ENCODE results near the gene NMNAT2. TPM values are rescaled to one million over a fixed set of nuclear protein-coding genes. Genes with fewer than 3 reads are reported as not detected.

NMNAT2 gene
- total RNA-seq, 4 donors from 2014 or later = 0.93 to 2.2 (median 1.9) TPM

DNA sequence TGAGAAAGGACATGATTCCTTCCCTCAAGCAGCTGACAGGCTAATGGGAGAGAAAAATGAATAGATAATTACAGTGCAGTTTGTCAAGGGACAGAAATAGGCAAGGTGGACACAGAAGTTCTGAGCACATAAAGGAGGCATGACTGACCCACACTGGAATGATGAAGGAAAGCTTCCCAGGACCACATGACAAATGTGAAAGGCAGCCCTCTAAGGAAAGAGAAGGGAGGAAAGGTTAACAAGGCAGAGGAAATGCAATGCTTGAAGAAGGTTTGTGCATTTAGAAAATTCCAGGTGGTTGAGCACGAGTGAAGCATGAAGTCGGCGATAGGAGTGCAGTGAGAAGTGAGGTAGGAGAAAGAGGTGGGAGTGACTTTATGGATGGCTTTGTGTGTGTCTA, 194.7 kb downstream of the NMNAT2 start:
- H3K4me1 ChIP-seq = peaks cover 0 to 16% (median 5%) of the 10 kb centered on the region in 3 donors
- no peak for ATAC-seq

DNA sequence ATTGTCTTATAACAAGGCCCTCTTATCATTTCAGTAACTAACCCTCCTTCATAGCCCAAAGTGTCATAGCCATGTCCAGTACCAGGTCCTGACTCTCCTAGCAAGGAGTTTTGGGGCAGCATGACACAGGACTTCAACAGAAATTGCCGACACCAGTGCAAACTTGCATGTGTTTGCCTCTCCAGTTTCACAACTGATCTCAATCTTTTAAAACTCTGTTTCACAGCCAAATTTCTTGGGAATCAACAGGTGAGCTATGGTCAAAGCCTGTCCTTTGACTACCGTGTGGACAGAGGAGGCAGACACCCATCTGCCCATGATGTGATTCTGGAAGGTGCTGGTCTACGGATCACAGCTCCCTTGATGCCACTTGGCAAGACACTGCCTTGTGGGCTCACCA, 195.3 kb downstream of the NMNAT2 start:
- Histone ChIP-seq H3K4me3 (no peak overlapping the region), H3K9me3 (no peaks in the 10 kb centered on the region), H3K27me3 (no peaks in the 10 kb centered on the region), H3K27ac (peak overlapping the region in 1 of 4 donors; percentile 7), H3K36me3 (peaks cover 0 to 4% of the 10 kb centered on the region in 2 donors), H3K4me1 (peaks cover 0 to 22% (median 7%) of the 10 kb centered on the region in 3 donors)
- WGBS, 2 donors (ENCODE audit: low coverage in 1 of 2) = 89 to 100% methylated on average over 2 to 3 of the region's 3 CpGs
- no peak for TF ChIP-seq POLR2AphosphoS5 (IDR thresholded peaks at IDR 0.05)
- no peak for TF ChIP-seq EP300 (IDR thresholded peaks at IDR 0.05)
- TF ChIP-seq, protein P1, sequence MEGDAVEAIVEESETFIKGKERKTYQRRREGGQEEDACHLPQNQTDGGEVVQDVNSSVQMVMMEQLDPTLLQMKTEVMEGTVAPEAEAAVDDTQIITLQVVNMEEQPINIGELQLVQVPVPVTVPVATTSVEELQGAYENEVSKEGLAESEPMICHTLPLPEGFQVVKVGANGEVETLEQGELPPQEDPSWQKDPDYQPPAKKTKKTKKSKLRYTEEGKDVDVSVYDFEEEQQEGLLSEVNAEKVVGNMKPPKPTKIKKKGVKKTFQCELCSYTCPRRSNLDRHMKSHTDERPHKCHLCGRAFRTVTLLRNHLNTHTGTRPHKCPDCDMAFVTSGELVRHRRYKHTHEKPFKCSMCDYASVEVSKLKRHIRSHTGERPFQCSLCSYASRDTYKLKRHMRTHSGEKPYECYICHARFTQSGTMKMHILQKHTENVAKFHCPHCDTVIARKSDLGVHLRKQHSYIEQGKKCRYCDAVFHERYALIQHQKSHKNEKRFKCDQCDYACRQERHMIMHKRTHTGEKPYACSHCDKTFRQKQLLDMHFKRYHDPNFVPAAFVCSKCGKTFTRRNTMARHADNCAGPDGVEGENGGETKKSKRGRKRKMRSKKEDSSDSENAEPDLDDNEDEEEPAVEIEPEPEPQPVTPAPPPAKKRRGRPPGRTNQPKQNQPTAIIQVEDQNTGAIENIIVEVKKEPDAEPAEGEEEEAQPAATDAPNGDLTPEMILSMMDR (IDR thresholded peaks at IDR 0.05) = no peak
- no peak for TF ChIP-seq POLR2A (IDR thresholded peaks at IDR 0.05)
- ATAC-seq = no peak

More for the DNA sequence above, 194.7 kb downstream of the NMNAT2 start:
- WGBS, 2 donors (ENCODE audit: low coverage in 1 of 2) = 76 to 91% methylated on average over 3 of the region's 3 CpGs
- Histone ChIP-seq H3K27ac (no peak overlapping the region), H3K36me3 (peaks cover 0 to 4% of the 10 kb centered on the region in 2 donors), H3K27me3 (no peaks in the 10 kb centered on the region), H3K4me3 (no peak overlapping the region), H3K9me3 (no peaks in the 10 kb centered on the region)
- TF ChIP-seq, protein P1 (IDR thresholded peaks at IDR 0.05) = no peak
- TF ChIP-seq POLR2A (IDR thresholded peaks at IDR 0.05) (no peak), POLR2AphosphoS5 (IDR thresholded peaks at IDR 0.05) (no peak), EP300 (IDR thresholded peaks at IDR 0.05) (no peak)

DNA sequence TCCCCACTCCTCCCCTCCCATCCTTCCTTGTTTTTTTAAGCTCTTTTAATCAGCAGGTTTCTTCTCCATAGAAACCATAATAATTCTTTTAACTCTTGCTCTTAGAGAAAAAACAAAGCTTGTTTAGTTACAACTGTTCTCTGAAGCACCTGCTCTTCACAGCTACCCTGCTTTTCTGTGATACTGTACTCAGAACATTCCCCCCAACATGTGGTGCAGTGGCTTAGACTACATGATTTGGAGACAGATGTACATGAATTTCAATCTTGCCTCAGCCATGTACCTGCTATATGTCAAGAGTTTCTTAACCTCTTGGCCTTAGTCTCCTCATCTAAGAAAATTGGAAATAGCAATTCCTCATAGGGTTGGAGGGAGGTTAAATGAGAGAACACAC, 198.6 kb downstream of the NMNAT2 start:
- Histone ChIP-seq H3K27ac (peak overlapping the region; percentile 54 to 89 (median 78)), H3K4me1 (peaks cover 0 to 38% (median 10%) of the 10 kb centered on the region in 3 donors), H3K9me3 (no peaks in the 10 kb centered on the region), H3K36me3 (no peaks in the 10 kb centered on the region), H3K4me3 (no peak overlapping the region), H3K27me3 (no peaks in the 10 kb centered on the region)
- TF ChIP-seq EP300 (IDR thresholded peaks at IDR 0.05) = no peak
- TF ChIP-seq, protein P1 (IDR thresholded peaks at IDR 0.05) = no peak
- ATAC-seq = no peak

DNA sequence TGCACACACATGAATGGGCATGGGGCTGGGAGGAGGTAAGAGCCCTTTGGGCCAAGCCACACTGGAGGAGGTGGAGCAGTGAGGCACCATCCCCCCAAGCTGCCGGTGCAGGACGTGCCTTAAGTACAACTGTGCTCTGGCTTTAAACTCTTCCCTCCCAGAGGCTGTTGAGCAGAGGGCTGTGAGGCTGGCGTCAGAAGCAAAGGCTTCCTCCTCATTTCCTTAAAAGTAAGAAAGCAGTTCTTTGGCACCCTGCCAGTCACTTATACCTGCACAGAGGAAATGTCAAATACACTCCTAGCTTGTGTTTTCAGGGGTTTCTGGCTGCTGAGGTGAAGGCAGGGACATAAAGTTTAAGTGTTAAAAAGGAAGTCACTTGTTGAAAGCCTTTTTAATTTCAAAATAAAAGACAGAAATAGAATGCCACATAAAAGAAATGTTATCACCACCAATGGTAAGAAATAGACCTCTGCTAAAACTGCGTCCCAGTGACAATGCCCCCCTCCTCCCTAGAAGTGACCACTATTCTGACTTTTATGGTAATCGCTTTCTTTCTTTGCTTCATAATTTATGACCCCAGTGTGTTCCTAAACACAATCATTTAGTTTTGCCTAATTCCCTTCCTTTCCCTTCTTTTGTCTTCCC, 199.1 kb downstream of the NMNAT2 start:
- 19 to 28% methylated on average over 2 to 3 of the region's 5 CpGs for WGBS, 2 donors (ENCODE audit: low coverage in 1 of 2)
- Histone ChIP-seq H3K27me3 (no peaks in the 10 kb centered on the region), H3K27ac (peak overlapping the region; percentile 54 to 89 (median 78)), H3K36me3 (no peaks in the 10 kb centered on the region), H3K4me1 (peaks cover 0 to 38% (median 10%) of the 10 kb centered on the region in 3 donors), H3K9me3 (no peaks in the 10 kb centered on the region), H3K4me3 (no peak overlapping the region)
- TF ChIP-seq POLR2A (IDR thresholded peaks at IDR 0.05) (peak in 1 of 2 donors; percentile 12), EP300 (IDR thresholded peaks at IDR 0.05) (no peak), POLR2AphosphoS5 (IDR thresholded peaks at IDR 0.05) (peak; percentile 40)
- ATAC-seq = peak; percentile 82

DNA sequence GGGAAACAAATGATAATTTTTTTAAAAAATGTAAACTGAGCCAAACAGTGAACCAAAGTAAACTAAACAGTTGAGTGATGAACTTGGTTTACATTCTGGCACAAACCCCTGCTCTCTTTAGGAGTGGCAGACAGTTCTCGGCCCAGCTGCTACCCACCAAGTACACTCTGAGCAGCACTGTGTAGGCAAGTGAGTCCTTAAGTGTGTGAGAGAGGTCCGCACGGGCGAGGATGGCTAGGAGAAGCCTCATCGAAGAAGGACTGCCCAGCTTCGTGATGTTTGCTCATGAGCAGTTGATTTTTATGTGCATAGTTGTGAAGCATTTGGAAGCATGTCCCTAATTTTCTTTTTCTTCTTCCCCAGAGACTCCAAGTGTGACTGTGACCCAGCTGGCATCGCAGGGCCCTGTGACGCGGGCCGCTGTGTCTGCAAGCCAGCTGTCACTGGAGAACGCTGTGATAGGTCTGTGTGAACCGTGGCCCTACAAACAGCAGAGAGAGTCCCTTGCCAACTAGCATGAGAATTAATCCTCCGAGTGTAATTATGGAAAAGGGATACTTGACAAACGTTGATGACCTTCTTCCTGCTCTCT, 200.1 kb downstream of the NMNAT2 start:
- Histone ChIP-seq H3K4me1 (peaks cover 0 to 38% (median 10%) of the 10 kb centered on the region in 3 donors), H3K27me3 (no peaks in the 10 kb centered on the region), H3K4me3 (no peak overlapping the region), H3K36me3 (no peaks in the 10 kb centered on the region), H3K9me3 (no peaks in the 10 kb centered on the region), H3K27ac (peak overlapping the region; percentile 54 to 89 (median 78))
- no peak for TF ChIP-seq POLR2A (IDR thresholded peaks at IDR 0.05)
- TF ChIP-seq, protein P1 (IDR thresholded peaks at IDR 0.05) = no peak
- TF ChIP-seq EP300 (IDR thresholded peaks at IDR 0.05) = no peak
- no peak for TF ChIP-seq POLR2AphosphoS5 (IDR thresholded peaks at IDR 0.05)
- peak; percentile 59 for ATAC-seq
- 21 to 38% methylated on average over 5 to 14 of the region's 14 CpGs for WGBS, 2 donors (ENCODE audit: low coverage in 1 of 2)
